Measurements from ENCODE around the gene AKR7A3. TPM values are rescaled to one million over a fixed set of nuclear protein-coding genes. Genes with fewer than 3 reads are reported as not detected.
"Not testable (repeated sequence)": the region's sequence is repeated elsewhere in the genome, so short reads cannot be mapped to it uniquely, and the experiment has no call there.

The AKR7A3 gene
- total and polyA plus RNA-seq, 11 donors, result 0.12 to 0.36 (median 0.20) TPM; not detected in 5

GRCh38 chr1:19257178-19257914 lies 31.2 kb downstream of the AKR7A3 start:
- Histone ChIP-seq H3K27me3 (no peaks in the 10 kb centered on the region), H3K27ac (peak overlapping the region in 2 of 12 donors; percentile 18), H3K36me3 (peaks cover 0 to 57% (median 49%) of the 10 kb centered on the region in 9 donors), H3K9me3 (no peaks in the 10 kb centered on the region), H3K4me1 (peaks cover 3 to 28% (median 12%) of the 10 kb centered on the region in 12 donors), H3K4me3 (no peak overlapping the region)
- 42 to 61% (median 51%) methylated on average over 15 of the region's 15 CpGs for WGBS, 4 donors
- ATAC-seq, result peak; percentile 65 to 84 (median 76)
- TF ChIP-seq POLR2A (IDR thresholded peaks at IDR 0.05) (no peak), CTCF (IDR thresholded peaks at IDR 0.05) (no peak)
- intact Hi-C loops (cut with DNase I), result loop anchor here in 4 of 10 donors (10.0 kb wide), 1 partner anchor 397 kb away; no protein-coding TSS in a partner anchor
- DNase-seq, result peak in 4 of 5 donors; percentile 52 to 58 (median 54)

GRCh38 chr1:19256301-19256700 lies 32.3 kb downstream of the AKR7A3 start:
- Histone ChIP-seq H3K4me1 (peaks cover 3 to 31% (median 16%) of the 10 kb centered on the region in 12 donors), H3K36me3 (peaks cover 0 to 57% (median 49%) of the 10 kb centered on the region in 9 donors)
- not testable (repeated sequence) for DNase-seq, H3K27ac ChIP-seq, ATAC-seq, H3K9me3 ChIP-seq, H3K27me3 ChIP-seq, H3K4me3 ChIP-seq
- 91 to 98% (median 95%) methylated on average over 5 of the region's 5 CpGs for WGBS, 4 donors
- intact Hi-C loops (cut with DNase I), result loop anchor here in 4 of 10 donors (10.0 kb wide), 1 partner anchor 398 kb away; no protein-coding TSS in a partner anchor

GRCh38 chr1:19255288-19255687 lies 33.3 kb downstream of the AKR7A3 start:
- Histone ChIP-seq H3K9me3 (no peaks in the 10 kb centered on the region), H3K27ac (no peak overlapping the region), H3K36me3 (peaks cover 0 to 52% (median 45%) of the 10 kb centered on the region in 9 donors), H3K4me3 (no peak overlapping the region), H3K4me1 (peaks cover 3 to 38% (median 23%) of the 10 kb centered on the region in 12 donors), H3K27me3 (no peaks in the 10 kb centered on the region)
- DNase-seq (no peak), ATAC-seq (no peak)
- WGBS, 4 donors, result 82 to 96% (median 87%) methylated on average over 4 of the region's 4 CpGs
- TF ChIP-seq CTCF (IDR thresholded peaks at IDR 0.05) (no peak), POLR2A (IDR thresholded peaks at IDR 0.05) (no peak)
- intact Hi-C loops (cut with DNase I), result loop anchor here in 4 of 10 donors (10.0 kb wide), 1 partner anchor 400 kb away; no protein-coding TSS in a partner anchor

GRCh38 chr1:19254416-19254815 lies 34.2 kb downstream of the AKR7A3 start:
- ATAC-seq (no peak), DNase-seq (no peak)
- no peak overlapping the region for H3K27ac ChIP-seq
- H3K4me1 ChIP-seq, result peaks cover 3 to 46% (median 26%) of the 10 kb centered on the region in 12 donors
- peaks cover 0 to 49% (median 37%) of the 10 kb centered on the region in 9 donors for H3K36me3 ChIP-seq
- no peak overlapping the region for H3K4me3 ChIP-seq
- TF ChIP-seq POLR2A (IDR thresholded peaks at IDR 0.05), result no peak
- TF ChIP-seq CTCF (IDR thresholded peaks at IDR 0.05), result no peak
- H3K9me3 ChIP-seq, result no peaks in the 10 kb centered on the region
- H3K27me3 ChIP-seq, result no peaks in the 10 kb centered on the region
- intact Hi-C loops (cut with DNase I), result loop anchor here in 7 of 10 donors (5.0 to 10.0 kb wide), 3 partner anchors 398 to 403 kb away; no protein-coding TSS in a partner anchor
